ENCODE data around the gene ZNF783.

The ZNF783 gene

DNA sequence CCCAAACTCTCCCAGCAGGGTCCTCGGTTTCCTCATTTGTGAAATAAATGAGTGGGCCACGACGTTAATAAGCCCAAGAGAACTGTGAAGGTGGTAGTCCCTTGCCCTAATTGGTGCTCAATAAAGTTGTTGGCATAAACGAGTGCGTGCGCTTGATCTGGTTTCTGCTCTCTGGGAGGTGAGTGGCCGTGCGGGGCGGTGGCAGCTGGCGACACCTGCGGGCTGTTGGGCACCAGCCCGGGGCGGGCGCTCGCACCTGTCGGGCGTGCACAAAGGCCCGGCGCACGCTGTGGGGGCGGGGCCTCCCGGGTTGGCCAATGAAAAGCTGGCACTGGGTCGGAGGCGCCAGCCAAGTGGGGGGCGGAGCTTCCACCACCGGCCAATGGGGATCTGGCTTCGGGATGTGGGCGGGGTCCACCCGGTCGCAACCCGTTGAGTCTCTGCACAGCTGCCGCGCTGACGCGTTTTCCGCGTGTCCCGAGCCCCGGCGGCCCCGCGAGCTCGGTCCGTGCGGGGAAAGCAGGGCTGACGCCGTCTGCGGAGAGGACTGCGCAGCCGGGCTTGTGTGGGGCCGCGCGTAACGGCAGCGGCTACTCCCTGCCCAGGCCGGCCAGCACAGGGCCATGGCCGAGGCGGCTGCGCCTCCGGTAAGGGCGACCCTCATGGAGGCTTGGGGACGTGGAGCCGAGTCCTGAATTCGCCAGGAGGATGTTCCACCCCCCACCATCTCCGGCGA, 23.0 kb downstream of the ZNF783 start:
- 0 out of 2 replicates have a peak, but pooled peaks cover 2% of the 10 kb centered on the region for H3K27me3 ChIP-seq (ENCODE audit: control insufficient read depth, low read length)
- peaks cover 5% of the 10 kb centered on the region for H3F3A ChIP-seq (ENCODE audit: control insufficient read depth, insufficient read depth)
- H3K4me3 ChIP-seq (ENCODE audit: low read length) = peak overlapping the region; percentile 70
- peak overlapping the region; percentile 39 for H3K27ac ChIP-seq (ENCODE audit: low read depth, low read length)
- H4K20me1 ChIP-seq (ENCODE audit: control insufficient read depth, insufficient read depth, low read depth, low read length) = no peaks in the 10 kb centered on the region
- H3K4me1 ChIP-seq (ENCODE audit: control insufficient read depth, low read length) = peaks cover 22% of the 10 kb centered on the region
- H3K79me2 ChIP-seq (ENCODE audit: control insufficient read depth, low read length) = no peaks in the 10 kb centered on the region
- no peaks in the 10 kb centered on the region; the same call in 1 of the 2 replicates for H3K36me3 ChIP-seq (ENCODE audit: control insufficient read depth, low read length)
- H3K9me2 ChIP-seq (replicated peaks; ENCODE audit: control insufficient read depth, low read length) = no peaks in the 10 kb centered on the region
- H3K4me2 ChIP-seq (ENCODE audit: low read length) = peak overlapping the region; percentile 75
- TF ChIP-seq, protein P1, sequence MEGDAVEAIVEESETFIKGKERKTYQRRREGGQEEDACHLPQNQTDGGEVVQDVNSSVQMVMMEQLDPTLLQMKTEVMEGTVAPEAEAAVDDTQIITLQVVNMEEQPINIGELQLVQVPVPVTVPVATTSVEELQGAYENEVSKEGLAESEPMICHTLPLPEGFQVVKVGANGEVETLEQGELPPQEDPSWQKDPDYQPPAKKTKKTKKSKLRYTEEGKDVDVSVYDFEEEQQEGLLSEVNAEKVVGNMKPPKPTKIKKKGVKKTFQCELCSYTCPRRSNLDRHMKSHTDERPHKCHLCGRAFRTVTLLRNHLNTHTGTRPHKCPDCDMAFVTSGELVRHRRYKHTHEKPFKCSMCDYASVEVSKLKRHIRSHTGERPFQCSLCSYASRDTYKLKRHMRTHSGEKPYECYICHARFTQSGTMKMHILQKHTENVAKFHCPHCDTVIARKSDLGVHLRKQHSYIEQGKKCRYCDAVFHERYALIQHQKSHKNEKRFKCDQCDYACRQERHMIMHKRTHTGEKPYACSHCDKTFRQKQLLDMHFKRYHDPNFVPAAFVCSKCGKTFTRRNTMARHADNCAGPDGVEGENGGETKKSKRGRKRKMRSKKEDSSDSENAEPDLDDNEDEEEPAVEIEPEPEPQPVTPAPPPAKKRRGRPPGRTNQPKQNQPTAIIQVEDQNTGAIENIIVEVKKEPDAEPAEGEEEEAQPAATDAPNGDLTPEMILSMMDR (IDR thresholded peaks at IDR 0.05; ENCODE audit: low read depth, low read length, poor library complexity, severe bottlenecking) = peak; percentile 57
- no peak for TF ChIP-seq EZH2phosphoT487 (IDR thresholded peaks at IDR 0.05; ENCODE audit: borderline replicate concordance, low read length)
- H3K9me3 ChIP-seq (ENCODE audit: control insufficient read depth, insufficient read depth, low read length) = no peaks in the 10 kb centered on the region

DNA sequence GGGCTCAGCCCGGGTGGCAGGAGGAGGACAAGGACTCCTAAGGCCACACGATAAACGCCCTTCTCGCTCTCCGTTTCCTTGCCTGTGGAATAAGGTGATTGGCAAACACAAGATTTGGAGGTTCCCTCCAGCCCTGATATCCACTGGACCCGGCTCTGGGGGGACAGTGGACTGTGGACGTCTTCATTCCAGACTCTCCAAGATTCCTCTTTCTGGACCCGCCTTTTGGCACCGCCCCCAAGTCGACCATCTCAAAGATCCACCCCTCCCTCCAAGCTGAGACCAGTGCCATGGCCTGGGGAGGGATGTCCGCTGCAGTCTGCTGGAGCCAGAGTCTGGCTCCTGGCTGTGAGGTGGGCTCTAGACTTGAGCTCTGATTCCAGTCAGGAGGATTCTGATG, 23.6 kb downstream of the ZNF783 start:
- Histone ChIP-seq H3K36me3 (ENCODE audit: control insufficient read depth, low read length) (no peaks in the 10 kb centered on the region; the same call in 1 of the 2 replicates), H3K4me2 (ENCODE audit: low read length) (peak overlapping the region; percentile 75), H3K27ac (ENCODE audit: low read depth, low read length) (no peak overlapping the region), H3F3A (ENCODE audit: control insufficient read depth, insufficient read depth) (peaks cover 5% of the 10 kb centered on the region), H3K9me3 (ENCODE audit: control insufficient read depth, insufficient read depth, low read length) (no peaks in the 10 kb centered on the region), H4K20me1 (ENCODE audit: control insufficient read depth, insufficient read depth, low read depth, low read length) (no peaks in the 10 kb centered on the region), H3K4me1 (ENCODE audit: control insufficient read depth, low read length) (peaks cover 22% of the 10 kb centered on the region), H3K79me2 (ENCODE audit: control insufficient read depth, low read length) (no peaks in the 10 kb centered on the region), H3K4me3 (ENCODE audit: low read length) (peak overlapping the region; percentile 70), H3K9me2 (replicated peaks; ENCODE audit: control insufficient read depth, low read length) (no peaks in the 10 kb centered on the region), H3K27me3 (ENCODE audit: control insufficient read depth, low read length) (0 out of 2 replicates have a peak, but pooled peaks cover 2% of the 10 kb centered on the region)
- TF ChIP-seq EZH2phosphoT487 (IDR thresholded peaks at IDR 0.05; ENCODE audit: borderline replicate concordance, low read length) = no peak
- TF ChIP-seq, protein P1 (IDR thresholded peaks at IDR 0.05; ENCODE audit: low read depth, low read length, poor library complexity, severe bottlenecking) = no peak

DNA sequence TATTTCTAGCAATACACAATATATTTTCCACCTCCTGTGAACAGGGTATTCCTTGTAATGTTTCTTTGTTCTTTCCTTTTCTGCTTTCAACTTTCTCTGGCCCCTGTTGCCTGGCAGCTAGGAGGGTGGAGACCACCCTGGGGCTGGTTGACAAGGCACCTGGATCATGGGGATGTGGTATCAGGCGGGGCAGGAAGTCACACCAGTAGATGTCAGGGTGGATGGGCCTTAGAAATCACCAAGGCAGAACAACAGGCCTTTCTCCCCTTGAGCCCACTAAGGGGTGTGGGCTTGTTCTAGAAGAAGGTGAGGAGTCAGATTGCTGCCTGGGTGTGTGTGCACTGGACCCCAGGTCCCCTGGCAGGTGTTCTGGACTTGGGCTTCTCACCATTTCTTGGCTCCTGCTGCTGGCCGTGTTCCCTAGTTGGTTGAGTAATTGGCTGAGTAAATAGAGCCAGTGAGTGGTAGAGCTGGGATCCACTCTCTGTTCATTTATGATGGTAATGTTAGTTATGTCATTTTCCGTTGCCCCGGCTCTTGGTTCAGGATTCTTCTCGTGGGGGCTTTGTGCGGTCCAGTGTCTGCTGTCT, 24.9 kb downstream of the ZNF783 start:
- no peak overlapping the region for H3K27ac ChIP-seq (ENCODE audit: low read depth, low read length)
- TF ChIP-seq, protein P1 (IDR thresholded peaks at IDR 0.05; ENCODE audit: low read depth, low read length, poor library complexity, severe bottlenecking) = no peak
- no peaks in the 10 kb centered on the region for H4K20me1 ChIP-seq (ENCODE audit: control insufficient read depth, insufficient read depth, low read depth, low read length)
- no peaks in the 10 kb centered on the region for H3K9me3 ChIP-seq (ENCODE audit: control insufficient read depth, insufficient read depth, low read length)
- H3K4me3 ChIP-seq (ENCODE audit: low read length) = no peak overlapping the region
- no peaks in the 10 kb centered on the region for H3K79me2 ChIP-seq (ENCODE audit: control insufficient read depth, low read length)
- H3K36me3 ChIP-seq (ENCODE audit: control insufficient read depth, low read length) = no peaks in the 10 kb centered on the region
- peaks cover 22% of the 10 kb centered on the region for H3K4me1 ChIP-seq (ENCODE audit: control insufficient read depth, low read length)
- H3K4me2 ChIP-seq (ENCODE audit: low read length) = no peak overlapping the region
- no peaks in the 10 kb centered on the region for H3K9me2 ChIP-seq (replicated peaks; ENCODE audit: control insufficient read depth, low read length)
- 0 out of 2 replicates have a peak, but pooled peaks cover 2% of the 10 kb centered on the region for H3K27me3 ChIP-seq (ENCODE audit: control insufficient read depth, low read length)
- peaks cover 5% of the 10 kb centered on the region for H3F3A ChIP-seq (ENCODE audit: control insufficient read depth, insufficient read depth)
